Body of pancreas (tissue), 4 donors: ENCODE results near the gene HEXIM2. TPM values are rescaled to one million over a fixed set of nuclear protein-coding genes. Genes with fewer than 3 reads are reported as not detected.

ENCODE experiments used
- ATAC-seq: fragments of 150-250 bp; one replicate; pipeline ENCODE4 v1.9.1; 2016
- DNase-seq, 4 donors: peaks; one replicate each; pipeline ENCODE4 v3.0.0-alpha.2; 2019
- H3K27ac ChIP-seq, 4 donors: fragments of 200-600 bp; sonication (generic); 1 replicate in 3 of 4; 2 replicates in 1 of 4; pipeline versions ENCODE4 v1.5.1 to v1.6.1; 2016 to 2019; ENCODE audit warnings: mild to moderate bottlenecking in 1 of 4, mixed read lengths in 1 of 4, moderate library complexity in 1 of 4
- H3K27me3 ChIP-seq, 2 donors: fragments of 200-600 bp; sonication (generic); one replicate each; pipeline ENCODE4 v1.6.0; 2016; ENCODE audit warnings: mild to moderate bottlenecking in 1 of 2
- H3K36me3 ChIP-seq, 2 donors: fragments of 200-600 bp; sonication (generic); replicated peaks in 1 of 2; 2 replicates each; pipeline ENCODE4 v1.5.1; 2016; ENCODE audit warnings: low read depth in 2 of 2; ENCODE audit not compliant: insufficient read depth in 1 of 2
- H3K4me1 ChIP-seq: fragments of 200-600 bp; sonication (generic); one replicate; pipeline ENCODE4 v1.6.0; 2016
- H3K4me3 ChIP-seq, 2 donors: fragments of 200-600 bp; sonication (generic); 1 replicate in 1 of 2; 2 replicates in 1 of 2; pipeline ENCODE4 v1.5.1; 2016 to 2019
- H3K9me3 ChIP-seq, 3 donors: fragments of 200-600 bp; sonication (generic); 1 replicate in 2 of 3; 2 replicates in 1 of 3; pipeline ENCODE4 v1.5.1; 2016
- POLR2A ChIP-seq, 3 donors: fragments of 450-650 bp; IDR thresholded peaks; one replicate each; pipeline ENCODE4 v1.6.1; 2016; ENCODE audit warnings: antibody characterized with exemption in 3 of 3, mild to moderate bottlenecking in 2 of 3
- WGBS, 2 donors: methylation state at CpG; one replicate each; pipeline ENCODE4 v1.1.5; 2017; 5-methylcytosine and 5-hydroxymethylcytosine counted together
- intact Hi-C: fragments of 100-400 bp; cut with DNase I; formaldehyde crosslinking; loops from one replicate; pipeline ENCODE4 v1.15.1; 2023
- total RNA-seq, 2 donors: library from RNA; depleted of rRNA; stranded (reverse); fragments of >200 nt; gene quantifications; one replicate each; pipeline ENCODE4 v1.1.0, GENCODE V29; 2016
- TF ChIP-seq, protein P1 (sequence below), 7 experiments: fragments of 450-650 bp in 4 of 7; fragments of 200-600 bp in 3 of 7; sonication (generic) in 3 of 7; IDR thresholded peaks; one replicate each; pipeline ENCODE4 v1.5.1; 2016 to 2019; ENCODE audit warnings: antibody characterized with exemption in 7 of 7

The HEXIM2 gene
- total RNA-seq, 2 donors from 2014 or later: 5.9 to 10.1 TPM

DNA sequence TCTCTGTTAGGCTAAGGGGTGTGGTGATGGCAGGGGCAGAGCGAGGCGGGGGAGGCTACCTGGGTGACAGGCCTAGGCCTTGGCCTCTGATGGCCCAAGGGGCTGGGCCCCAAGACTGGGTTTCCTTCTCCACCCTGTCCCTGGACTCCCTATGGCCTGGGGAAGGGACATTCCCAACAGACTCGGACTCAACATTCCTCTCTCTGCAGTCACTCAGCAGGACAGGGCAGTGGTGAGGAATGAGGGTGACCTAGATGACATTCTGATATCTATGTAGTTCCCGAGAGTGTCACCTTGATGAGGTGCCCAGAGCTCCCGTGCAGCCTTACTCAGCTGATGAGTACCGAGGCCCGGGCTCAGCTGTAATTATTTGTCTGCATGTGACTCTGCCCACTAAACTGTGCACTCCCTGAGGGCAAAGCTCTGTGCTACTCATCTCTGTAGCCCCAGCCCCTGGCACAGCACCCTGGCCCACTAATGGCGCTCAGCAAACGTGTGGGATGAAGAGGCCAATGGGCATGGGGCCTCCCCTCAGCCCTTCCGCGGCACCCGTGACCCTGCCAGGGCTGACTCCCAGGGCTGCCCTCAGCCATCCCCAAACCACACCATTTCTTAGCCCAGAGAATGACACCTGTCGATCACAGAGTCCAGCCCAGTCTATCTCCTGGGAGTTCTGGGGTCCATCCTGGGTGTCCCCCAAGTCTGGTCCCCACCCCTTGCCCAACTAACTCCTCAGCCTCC lies 31.6 kb upstream of the HEXIM2 start:
- TF ChIP-seq POLR2A (IDR thresholded peaks at IDR 0.05): no peak
- TF ChIP-seq, protein P1, sequence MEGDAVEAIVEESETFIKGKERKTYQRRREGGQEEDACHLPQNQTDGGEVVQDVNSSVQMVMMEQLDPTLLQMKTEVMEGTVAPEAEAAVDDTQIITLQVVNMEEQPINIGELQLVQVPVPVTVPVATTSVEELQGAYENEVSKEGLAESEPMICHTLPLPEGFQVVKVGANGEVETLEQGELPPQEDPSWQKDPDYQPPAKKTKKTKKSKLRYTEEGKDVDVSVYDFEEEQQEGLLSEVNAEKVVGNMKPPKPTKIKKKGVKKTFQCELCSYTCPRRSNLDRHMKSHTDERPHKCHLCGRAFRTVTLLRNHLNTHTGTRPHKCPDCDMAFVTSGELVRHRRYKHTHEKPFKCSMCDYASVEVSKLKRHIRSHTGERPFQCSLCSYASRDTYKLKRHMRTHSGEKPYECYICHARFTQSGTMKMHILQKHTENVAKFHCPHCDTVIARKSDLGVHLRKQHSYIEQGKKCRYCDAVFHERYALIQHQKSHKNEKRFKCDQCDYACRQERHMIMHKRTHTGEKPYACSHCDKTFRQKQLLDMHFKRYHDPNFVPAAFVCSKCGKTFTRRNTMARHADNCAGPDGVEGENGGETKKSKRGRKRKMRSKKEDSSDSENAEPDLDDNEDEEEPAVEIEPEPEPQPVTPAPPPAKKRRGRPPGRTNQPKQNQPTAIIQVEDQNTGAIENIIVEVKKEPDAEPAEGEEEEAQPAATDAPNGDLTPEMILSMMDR (IDR thresholded peaks at IDR 0.05): no peak
- no peak for ATAC-seq
- Histone ChIP-seq H3K4me1 (peaks cover 36% of the 10 kb centered on the region), H3K9me3 (no peaks in the 10 kb centered on the region), H3K4me3 (no peak overlapping the region), H3K27me3 (no peaks in the 10 kb centered on the region), H3K27ac (peak overlapping the region in 1 of 4 donors; percentile 1), H3K36me3 (no peaks in the 10 kb centered on the region)
- WGBS, 2 donors: 77 to 81% methylated on average over 6 to 12 of the region's 13 CpGs
- no peak for DNase-seq
- intact Hi-C loops: no loop called here

DNA sequence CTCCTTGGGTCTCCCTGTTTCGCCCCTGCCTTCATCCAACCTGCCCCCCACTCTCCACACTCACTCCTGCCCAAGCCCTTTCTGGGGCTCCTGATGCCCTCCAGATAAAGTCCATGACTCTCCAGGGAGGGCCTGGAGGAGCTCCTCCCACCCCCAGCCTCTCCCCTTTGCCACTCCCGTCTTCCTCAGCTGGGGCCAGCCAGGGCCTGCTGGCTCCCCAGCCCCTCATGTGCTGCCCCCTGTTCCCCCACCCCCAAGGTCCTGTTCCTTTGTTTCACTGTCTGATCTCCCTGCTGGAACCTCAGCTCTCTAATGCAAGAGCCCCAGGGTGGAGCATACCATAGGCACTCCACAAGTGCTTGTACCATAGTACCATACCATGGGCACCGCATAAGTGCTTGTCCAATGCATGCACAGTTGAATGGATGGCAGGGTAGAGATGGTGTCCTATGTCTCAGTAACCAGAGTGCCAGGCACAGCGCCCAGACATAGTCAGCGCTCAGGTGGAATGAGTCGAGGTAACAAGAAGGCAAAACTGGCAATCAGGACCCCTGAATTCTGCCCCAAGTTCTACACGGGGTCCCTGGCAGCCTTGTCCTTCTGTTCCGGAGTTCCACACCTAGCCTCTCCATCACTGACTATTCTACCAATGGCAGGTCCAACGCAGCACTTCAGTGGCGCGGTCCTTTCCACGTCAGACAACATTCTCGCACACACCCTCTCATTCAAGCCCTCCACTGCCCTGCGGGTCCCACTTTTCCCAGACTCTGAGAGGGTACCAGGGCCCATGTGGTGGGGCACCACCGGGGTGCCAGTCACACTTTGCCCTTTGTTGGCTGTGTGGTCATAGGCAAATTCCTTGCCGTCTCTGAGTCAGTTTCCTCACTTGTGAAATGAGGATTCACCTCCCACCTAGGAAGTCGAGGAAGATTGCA lies 30.7 kb upstream of the HEXIM2 start:
- ATAC-seq: no peak
- TF ChIP-seq, protein P1 (IDR thresholded peaks at IDR 0.05): no peak
- TF ChIP-seq POLR2A (IDR thresholded peaks at IDR 0.05): no peak
- 76 to 82% methylated on average over 15 to 17 of the region's 17 CpGs for WGBS, 2 donors
- no peak overlapping the region for H3K4me3 ChIP-seq
- peaks cover 38% of the 10 kb centered on the region for H3K4me1 ChIP-seq
- intact Hi-C loops: no loop called here
- H3K9me3 ChIP-seq: no peaks in the 10 kb centered on the region
- H3K36me3 ChIP-seq: no peaks in the 10 kb centered on the region
- no peaks in the 10 kb centered on the region for H3K27me3 ChIP-seq
- no peak for DNase-seq
- H3K27ac ChIP-seq: no peak overlapping the region

DNA sequence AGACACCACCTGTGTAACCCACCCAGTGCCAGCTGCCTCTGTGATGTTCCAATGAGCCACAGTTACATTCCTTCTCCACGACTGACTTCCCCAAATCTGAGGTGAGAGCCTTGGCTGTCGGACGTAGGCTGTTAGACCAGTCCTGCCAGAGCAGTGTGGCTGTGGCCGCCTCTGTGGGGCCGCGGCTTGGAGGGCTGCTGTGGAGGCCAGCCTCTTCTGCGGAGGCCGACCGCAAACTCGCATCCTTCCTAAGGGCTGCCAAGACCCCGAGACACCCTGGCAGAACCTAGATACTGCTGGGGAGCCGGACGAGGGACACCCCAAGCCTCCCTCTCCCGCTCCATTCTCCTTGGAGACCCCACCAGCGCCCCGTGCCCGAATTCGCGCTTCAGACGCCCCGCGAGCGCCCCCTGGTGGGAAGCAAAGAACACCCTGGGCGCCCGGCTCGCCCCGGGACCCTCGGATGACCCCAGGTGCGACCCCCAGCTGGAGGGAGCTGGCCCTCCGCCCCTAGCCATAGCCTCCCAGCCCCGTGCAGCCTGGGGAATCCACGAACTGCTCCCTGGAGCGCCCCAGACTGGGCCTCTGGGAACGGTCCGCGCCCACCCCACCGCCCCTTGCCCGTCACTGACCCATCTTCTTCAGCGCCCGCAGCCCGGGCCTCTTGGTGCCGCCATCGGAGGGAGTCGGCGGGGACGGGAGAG lies 29.9 kb upstream of the HEXIM2 start:
- Histone ChIP-seq H3K9me3 (no peaks in the 10 kb centered on the region), H3K4me1 (peaks cover 46% of the 10 kb centered on the region), H3K27ac (peak overlapping the region; percentile 90 to 97 (median 92)), H3K4me3 (peak overlapping the region; percentile 38 to 63), H3K36me3 (no peaks in the 10 kb centered on the region), H3K27me3 (no peaks in the 10 kb centered on the region)
- ATAC-seq (peak; percentile 1), DNase-seq (peak; percentile 30 to 54 (median 43))
- no peak for TF ChIP-seq POLR2A (IDR thresholded peaks at IDR 0.05)
- TF ChIP-seq, protein P1 (IDR thresholded peaks at IDR 0.05): peak; percentile 49 to 76 (median 66)
- WGBS, 2 donors: 0 to 9% methylated on average over 4 to 34 of the region's 46 CpGs
- intact Hi-C loops: no loop called here

DNA sequence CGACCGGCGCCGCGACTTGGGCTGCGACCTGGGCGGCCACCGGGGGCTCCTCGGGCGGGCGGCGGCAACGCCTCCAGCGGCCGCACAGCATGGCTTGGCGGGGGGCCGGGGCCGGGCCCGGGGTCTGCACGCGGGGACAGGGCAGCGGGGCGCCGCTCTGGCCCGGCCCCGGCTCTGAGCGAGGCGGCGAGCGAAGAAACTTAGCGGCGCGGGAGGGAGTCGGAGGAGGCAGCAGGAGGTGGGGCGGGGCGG lies 29.4 kb upstream of the HEXIM2 start, which contains the start of gene PLCD3:
Gene PLCD3 (minus strand): TSS at position 196 of the 252 bp plus-strand sequence. CDS start 105 bp downstream, at position 91.
- intact Hi-C loops: no loop called here
- Histone ChIP-seq H3K4me1 (peaks cover 51% of the 10 kb centered on the region), H3K36me3 (no peaks in the 10 kb centered on the region), H3K27me3 (no peaks in the 10 kb centered on the region), H3K27ac (peak within 1 kb of the TSS; percentile 90 to 97 (median 92)), H3K9me3 (no peaks in the 10 kb centered on the region), H3K4me3 (peak within 1 kb of the TSS; percentile 63 to 66)
- no peak for ATAC-seq
- WGBS, 2 donors: 0 to 4% methylated on average over 10 to 34 of the region's 36 CpGs
- no peak for DNase-seq
- no peak for TF ChIP-seq POLR2A (IDR thresholded peaks at IDR 0.05)
- TF ChIP-seq, protein P1 (IDR thresholded peaks at IDR 0.05): no peak
